Left lung (tissue), 10 donors: ENCODE measurements around the gene WDR55. TPM values are rescaled to one million over a fixed set of nuclear protein-coding genes. Genes with fewer than 3 reads are reported as not detected.

Experiments used
- ATAC-seq: fragments of 200-7000 bp; cut with Tn5 transposase; one replicate; pipeline ENCODE4 v1.9.1; 2020; ENCODE audit warnings: moderate library complexity
- DNase-seq, 4 donors: peaks; one replicate each; pipeline ENCODE4 v3.0.0-alpha.2; 2013 to 2020
- H3K27ac ChIP-seq, 2 donors: fragments of 200-600 bp; sonication (generic) in 1 of 2; one replicate each; pipeline versions ENCODE4 v1.5.0 to v1.8.0; 2020 to 2021
- H3K27me3 ChIP-seq, 2 donors: fragments of 200-600 bp; sonication (generic) in 1 of 2; one replicate each; pipeline versions ENCODE4 v1.5.0 to v1.8.0; 2020 to 2021
- H3K36me3 ChIP-seq, 2 donors: fragments of 200-600 bp; sonication (generic) in 1 of 2; one replicate each; pipeline versions ENCODE4 v1.5.0 to v1.8.0; 2020 to 2021
- H3K4me1 ChIP-seq, 2 donors: fragments of 200-600 bp; one replicate each; pipeline ENCODE4 v1.8.0; 2021
- H3K4me3 ChIP-seq, 2 donors: fragments of 200-600 bp; sonication (generic) in 1 of 2; one replicate each; pipeline versions ENCODE4 v1.5.0 to v1.8.0; 2020 to 2021; ENCODE audit warnings: mild to moderate bottlenecking in 1 of 2
- H3K9me3 ChIP-seq, 2 donors: fragments of 200-600 bp; sonication (generic) in 1 of 2; one replicate each; pipeline versions ENCODE4 v1.5.0 to v1.8.0; 2020 to 2021
- CTCF ChIP-seq, 2 donors: fragments of 200-600 bp; sonication (generic) in 1 of 2; IDR thresholded peaks; one replicate each; pipeline versions ENCODE4 v1.5.0 to v1.8.0; 2021; ENCODE audit warnings: antibody characterized with exemption in 2 of 2
- intact Hi-C, 2 donors: fragments of 100-400 bp; cut with DNase I; formaldehyde crosslinking; loops; one replicate each; pipeline versions ENCODE4 v1.11.2 to v1.14.2; 2022
- polyA plus RNA-seq, 6 donors: library from polyadenylated mRNA; unstranded; fragments of 120-200 nt; gene quantifications; one replicate each; pipeline ENCODE4 v1.2.1, GENCODE V29; 2013; ENCODE audit not compliant: insufficient read length in 6 of 6
- total RNA-seq, 2 donors: library from RNA; stranded (reverse); fragmentation: NEBNext Ultra II Directional; extraction: Animal tissue kit (Norgen Biotek cat#: 25700); gene quantifications; one replicate each; pipeline ENCODE4 v1.2.1, GENCODE V29; 2021
- donor health status: DM: no; HTN: yes; CAD: no.
- donor health status: DM: no; HTN: no; CAD: no.

WDR55 gene
- total and polyA plus RNA-seq, 8 donors = 17.8 to 26.5 (median 20.9) TPM

GRCh38 chr5:140677947-140678346, 13.2 kb downstream of the WDR55 start:
- no peaks in the 10 kb centered on the region for H3K27me3 ChIP-seq
- no peak overlapping the region for H3K4me3 ChIP-seq
- DNase-seq (no peak), ATAC-seq (no peak)
- intact Hi-C loops = no loop called here
- peaks cover 0 to 98% of the 10 kb centered on the region in 2 donors for H3K36me3 ChIP-seq
- TF ChIP-seq CTCF (IDR thresholded peaks at IDR 0.05) = no peak
- no peak overlapping the region for H3K27ac ChIP-seq
- no peaks in the 10 kb centered on the region for H3K9me3 ChIP-seq
- H3K4me1 ChIP-seq = no peaks in the 10 kb centered on the region

- no peaks in the 10 kb centered on the region for H3K27me3 ChIP-seq
- H3K4me1 ChIP-seq = no peaks in the 10 kb centered on the region
- H3K27ac ChIP-seq = no peak overlapping the region
- H3K36me3 ChIP-seq = peaks cover 0 to 98% of the 10 kb centered on the region in 2 donors
- no peaks in the 10 kb centered on the region for H3K9me3 ChIP-seq
- no peak for TF ChIP-seq CTCF (IDR thresholded peaks at IDR 0.05)
- ATAC-seq = no peak
- DNase-seq = no peak
- H3K4me3 ChIP-seq = no peak overlapping the region
- intact Hi-C loops = no loop called here
Observed at GRCh38 chr5:140678993-140679392, 14.3 kb downstream of the WDR55 start.

GRCh38 chr5:140690376-140690932, 25.8 kb downstream of the WDR55 start:
- Histone ChIP-seq H3K9me3 (no peaks in the 10 kb centered on the region), H3K4me3 (peak overlapping the region; percentile 69 to 73), H3K4me1 (peaks cover 17 to 32% of the 10 kb centered on the region in 2 donors), H3K27me3 (no peaks in the 10 kb centered on the region), H3K27ac (peak overlapping the region; percentile 77 to 91), H3K36me3 (peaks cover 0 to 42% of the 10 kb centered on the region in 2 donors)
- no peak for TF ChIP-seq CTCF (IDR thresholded peaks at IDR 0.05)
- DNase-seq (no peak), ATAC-seq (no peak)
- intact Hi-C loops = no loop called here

- TF ChIP-seq CTCF (IDR thresholded peaks at IDR 0.05) = no peak
- intact Hi-C loops = no loop called here
- Histone ChIP-seq H3K27ac (peak within 1 kb of the TSS; percentile 77 to 91), H3K36me3 (peaks cover 0 to 45% of the 10 kb centered on the region in 2 donors), H3K4me1 (peaks cover 17 to 32% of the 10 kb centered on the region in 2 donors), H3K27me3 (no peaks in the 10 kb centered on the region), H3K4me3 (peak within 1 kb of the TSS; percentile 69 to 73), H3K9me3 (no peaks in the 10 kb centered on the region)
- ATAC-seq (peak; percentile 99), DNase-seq (peak; percentile 81 to 95 (median 92))
Observed at GRCh38 chr5:140690941-140691924, 26.5 kb downstream of the WDR55 start, which contains the start of the genes HARS1 and HARS2. TSS of gene HARS1 (minus strand) at chr5:140691370. CDS start at chr5:140691304, 66 bp downstream. TSS of gene HARS2 (plus strand) at chr5:140691455. CDS start at chr5:140691649, 194 bp downstream.

- no peak for TF ChIP-seq CTCF (IDR thresholded peaks at IDR 0.05)
- no peak for ATAC-seq
- Histone ChIP-seq H3K4me1 (peaks cover 17 to 32% of the 10 kb centered on the region in 2 donors), H3K36me3 (peaks cover 0 to 60% of the 10 kb centered on the region in 2 donors), H3K27me3 (no peaks in the 10 kb centered on the region), H3K27ac (no peak overlapping the region), H3K9me3 (no peaks in the 10 kb centered on the region), H3K4me3 (no peak overlapping the region)
- intact Hi-C loops = no loop called here
- DNase-seq = no peak
Observed at GRCh38 chr5:140694276-140694675, 29.6 kb downstream of the WDR55 start.
